ENCODE data around the gene SAMD13.

Gene SAMD13

DNA sequence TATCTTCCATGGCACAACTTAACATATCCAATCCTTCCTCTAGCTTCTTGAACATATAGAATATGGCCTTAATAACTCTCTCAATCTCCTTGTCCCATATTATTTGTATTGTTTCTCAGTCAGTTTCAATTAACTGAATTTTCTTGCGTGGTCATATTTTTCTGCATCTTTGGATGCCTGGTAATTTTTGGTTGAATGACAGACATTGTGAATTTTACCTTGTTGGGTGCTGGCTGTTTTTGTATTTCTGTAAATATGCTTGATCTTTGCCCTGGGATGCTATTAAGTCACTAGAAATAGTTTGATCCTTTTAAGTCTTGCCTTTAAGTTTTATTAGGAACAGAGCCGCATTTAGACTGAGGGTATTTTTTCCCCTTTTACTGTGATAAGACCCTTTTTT is 5.9 kb downstream of the SAMD13 start:
- no CpG with 5 or more reads among the region's 2 CpGs for WGBS, 2 donors (ENCODE audit: extremely low coverage in 2 of 2, insufficient read length in 2 of 2, insufficient replicate concordance in 1 of 2)

DNA sequence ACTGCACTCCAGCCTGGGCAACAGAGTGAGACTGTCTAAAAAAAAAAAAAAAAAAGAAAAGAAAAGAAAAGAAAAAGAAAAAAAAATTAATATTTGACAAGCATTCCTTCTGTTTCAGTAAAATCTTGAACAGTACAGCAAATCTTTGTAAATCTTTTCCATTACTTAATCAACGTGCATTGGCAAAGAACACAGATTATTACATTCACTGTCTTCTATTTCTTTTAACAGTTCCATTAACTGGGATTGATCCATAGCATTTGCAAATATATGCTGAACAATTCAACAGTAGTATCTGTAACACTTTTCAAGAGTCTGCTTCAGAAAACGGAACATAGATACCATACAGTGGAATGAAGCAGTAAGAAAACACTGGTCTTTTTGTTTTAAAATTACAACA is 9.8 kb downstream of the SAMD13 start:
- no peaks in the 10 kb centered on the region for H3K36me3 ChIP-seq (replicated peaks in 1 of 2; ENCODE audit: control insufficient read depth in 2 of 2, insufficient read depth in 2 of 2, low read length in 2 of 2)
- H3K27me3 ChIP-seq (ENCODE audit: control insufficient read depth in 3 of 3, insufficient read depth in 3 of 3, low read depth in 1 of 3, low read length in 3 of 3), result no peaks in the 10 kb centered on the region
- no peak overlapping the region for H3K27ac ChIP-seq (replicated peaks; ENCODE audit: low read length)
- H3K4me3 ChIP-seq (ENCODE audit: low read length in 2 of 2), result no peak overlapping the region
- H2BK15ac ChIP-seq (ENCODE audit: low read length), result no peak overlapping the region
- no peak for DNase-seq (ENCODE audit: low spot score)
- H4K8ac ChIP-seq (ENCODE audit: low read depth, low read length), result no peak overlapping the region
- H2AFZ ChIP-seq (ENCODE audit: low read length), result no peak overlapping the region
- H3K9ac ChIP-seq (ENCODE audit: low read depth, low read length, poor library complexity), result no peak overlapping the region
- H3K4ac ChIP-seq (ENCODE audit: low read length), result no peak overlapping the region
- H3K79me1 ChIP-seq (ENCODE audit: low read depth, low read length), result no peaks in the 10 kb centered on the region
- H3K23ac ChIP-seq (ENCODE audit: low read depth, low read length, poor library complexity), result no peak overlapping the region
- H4K91ac ChIP-seq (ENCODE audit: low read depth, low read length, poor library complexity), result no peak overlapping the region
- no peak overlapping the region for H3K4me2 ChIP-seq (ENCODE audit: insufficient read depth, low read length, poor library complexity, severe bottlenecking)
- H3K14ac ChIP-seq (ENCODE audit: low read length), result no peak overlapping the region
- H2BK12ac ChIP-seq (ENCODE audit: low read length), result no peak overlapping the region
- no peak overlapping the region for H2AK5ac ChIP-seq (ENCODE audit: low read depth, low read length)
- no peaks in the 10 kb centered on the region for H3K4me1 ChIP-seq (ENCODE audit: control insufficient read depth in 2 of 2, insufficient read depth in 1 of 2, low read depth in 1 of 2, low read length in 2 of 2)
- H3K18ac ChIP-seq (ENCODE audit: low read length), result no peak overlapping the region
- H2BK120ac ChIP-seq (ENCODE audit: low read depth, low read length), result no peak overlapping the region
- WGBS, 2 donors (ENCODE audit: extremely low coverage in 2 of 2, insufficient read length in 2 of 2, insufficient replicate concordance in 1 of 2), result no CpG with 5 or more reads among the region's 2 CpGs
- H3K9me3 ChIP-seq (replicated peaks in 1 of 2; ENCODE audit: control insufficient read depth in 2 of 2, insufficient read depth in 1 of 2, low read depth in 1 of 2, low read length in 2 of 2), result peaks cover 0 to 3% of the 10 kb centered on the region in 2 donors
- H2BK5ac ChIP-seq (ENCODE audit: low read length), result no peak overlapping the region

More for the DNA sequence above, 5.9 kb downstream of the SAMD13 start:
- Histone ChIP-seq H4K8ac (ENCODE audit: low read depth, low read length) (no peak overlapping the region), H3K4ac (ENCODE audit: low read length) (no peak overlapping the region), H2BK120ac (ENCODE audit: low read depth, low read length) (no peak overlapping the region), H3K36me3 (replicated peaks in 1 of 2; ENCODE audit: control insufficient read depth in 2 of 2, insufficient read depth in 2 of 2, low read length in 2 of 2) (no peaks in the 10 kb centered on the region), H3K4me3 (ENCODE audit: low read length in 2 of 2) (no peak overlapping the region), H3K4me2 (ENCODE audit: insufficient read depth, low read length, poor library complexity, severe bottlenecking) (no peak overlapping the region), H2BK12ac (ENCODE audit: low read length) (no peak overlapping the region), H4K91ac (ENCODE audit: low read depth, low read length, poor library complexity) (no peak overlapping the region), H2AFZ (ENCODE audit: low read length) (no peak overlapping the region), H3K9me3 (replicated peaks in 1 of 2; ENCODE audit: control insufficient read depth in 2 of 2, insufficient read depth in 1 of 2, low read depth in 1 of 2, low read length in 2 of 2) (no peaks in the 10 kb centered on the region), H3K27ac (replicated peaks; ENCODE audit: low read length) (no peak overlapping the region), H3K9ac (ENCODE audit: low read depth, low read length, poor library complexity) (no peak overlapping the region), H3K18ac (ENCODE audit: low read length) (no peak overlapping the region), H3K14ac (ENCODE audit: low read length) (no peak overlapping the region), H3K23ac (ENCODE audit: low read depth, low read length, poor library complexity) (no peak overlapping the region), H3K4me1 (ENCODE audit: control insufficient read depth in 2 of 2, insufficient read depth in 1 of 2, low read depth in 1 of 2, low read length in 2 of 2) (peaks cover 5 to 10% of the 10 kb centered on the region in 2 donors), H2BK15ac (ENCODE audit: low read length) (no peak overlapping the region), H3K79me1 (ENCODE audit: low read depth, low read length) (no peaks in the 10 kb centered on the region), H2BK5ac (ENCODE audit: low read length) (no peak overlapping the region), H2AK5ac (ENCODE audit: low read depth, low read length) (no peak overlapping the region), H3K27me3 (ENCODE audit: control insufficient read depth in 3 of 3, insufficient read depth in 3 of 3, low read depth in 1 of 3, low read length in 3 of 3) (no peaks in the 10 kb centered on the region)
- no peak for DNase-seq (ENCODE audit: low spot score)

DNA sequence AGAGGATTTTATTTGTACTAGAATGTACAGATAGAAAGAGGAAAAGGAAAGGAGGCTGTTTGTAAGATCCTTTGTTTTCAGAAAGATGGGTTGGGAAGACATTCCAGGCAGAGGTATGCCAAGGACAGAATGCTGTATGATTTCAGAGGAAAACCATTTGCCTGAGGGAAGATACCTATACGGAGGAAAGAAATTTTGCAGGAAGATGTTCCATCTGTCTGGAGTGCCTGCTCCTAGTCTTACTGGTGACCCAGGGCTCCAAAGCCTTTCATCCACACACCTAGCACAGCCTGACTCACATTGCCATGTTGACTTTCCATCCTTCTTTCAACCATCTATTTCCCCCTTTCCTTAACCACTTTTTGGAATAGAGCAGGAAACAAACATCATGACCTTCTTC is 18.2 kb downstream of the SAMD13 start:
- Histone ChIP-seq H4K91ac (ENCODE audit: low read depth, low read length, poor library complexity) (no peak overlapping the region), H2AFZ (ENCODE audit: low read length) (no peak overlapping the region), H3K27ac (replicated peaks; ENCODE audit: low read length) (no peak overlapping the region), H2BK12ac (ENCODE audit: low read length) (no peak overlapping the region), H3K4me2 (ENCODE audit: insufficient read depth, low read length, poor library complexity, severe bottlenecking) (no peak overlapping the region), H3K4ac (ENCODE audit: low read length) (no peak overlapping the region), H3K4me1 (ENCODE audit: control insufficient read depth in 2 of 2, insufficient read depth in 1 of 2, low read depth in 1 of 2, low read length in 2 of 2) (no peaks in the 10 kb centered on the region), H2BK120ac (ENCODE audit: low read depth, low read length) (no peak overlapping the region), H3K36me3 (replicated peaks in 1 of 2; ENCODE audit: control insufficient read depth in 2 of 2, insufficient read depth in 2 of 2, low read length in 2 of 2) (no peaks in the 10 kb centered on the region), H3K79me1 (ENCODE audit: low read depth, low read length) (no peaks in the 10 kb centered on the region), H4K8ac (ENCODE audit: low read depth, low read length) (no peak overlapping the region), H3K18ac (ENCODE audit: low read length) (no peak overlapping the region), H3K23ac (ENCODE audit: low read depth, low read length, poor library complexity) (no peak overlapping the region), H2BK5ac (ENCODE audit: low read length) (no peak overlapping the region), H3K4me3 (ENCODE audit: low read length in 2 of 2) (no peak overlapping the region), H3K9me3 (replicated peaks in 1 of 2; ENCODE audit: control insufficient read depth in 2 of 2, insufficient read depth in 1 of 2, low read depth in 1 of 2, low read length in 2 of 2) (peaks cover 0 to 7% of the 10 kb centered on the region in 2 donors), H3K27me3 (ENCODE audit: control insufficient read depth in 3 of 3, insufficient read depth in 3 of 3, low read depth in 1 of 3, low read length in 3 of 3) (no peaks in the 10 kb centered on the region), H2BK15ac (ENCODE audit: low read length) (no peak overlapping the region), H2AK5ac (ENCODE audit: low read depth, low read length) (no peak overlapping the region), H3K9ac (ENCODE audit: low read depth, low read length, poor library complexity) (no peak overlapping the region), H3K14ac (ENCODE audit: low read length) (no peak overlapping the region)
- WGBS, 2 donors (ENCODE audit: extremely low coverage in 2 of 2, insufficient read length in 2 of 2, insufficient replicate concordance in 1 of 2), result no CpG with 5 or more reads among the region's 1 CpG
- DNase-seq (ENCODE audit: low spot score), result no peak

DNA sequence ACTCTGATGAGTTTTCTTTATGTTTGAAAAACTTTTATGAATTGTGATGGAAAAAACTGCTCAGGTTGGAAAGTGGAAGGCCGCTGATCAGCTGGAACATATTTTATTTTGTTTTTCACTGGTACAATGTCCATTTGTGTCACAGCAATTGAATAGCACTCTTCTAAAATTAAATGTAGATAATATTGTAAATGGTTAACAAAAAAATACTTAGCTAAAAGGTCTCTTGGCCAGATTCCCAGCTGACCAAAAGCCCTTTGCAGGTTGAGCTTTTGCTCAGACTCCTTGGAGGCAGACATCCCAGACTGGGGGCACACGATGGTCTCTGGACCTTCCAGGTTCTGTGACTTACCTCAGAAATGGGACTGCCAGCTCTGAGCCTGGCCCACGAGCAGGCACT is 26.3 kb downstream of the SAMD13 start:
- no peaks in the 10 kb centered on the region for H3K9me3 ChIP-seq (replicated peaks in 1 of 2; ENCODE audit: control insufficient read depth in 2 of 2, insufficient read depth in 1 of 2, low read depth in 1 of 2, low read length in 2 of 2)
- no peak overlapping the region for H3K23ac ChIP-seq (ENCODE audit: low read depth, low read length, poor library complexity)
- no peak overlapping the region for H3K4ac ChIP-seq (ENCODE audit: low read length)
- no peak overlapping the region for H4K91ac ChIP-seq (ENCODE audit: low read depth, low read length, poor library complexity)
- no peaks in the 10 kb centered on the region for H3K27me3 ChIP-seq (ENCODE audit: control insufficient read depth in 3 of 3, insufficient read depth in 3 of 3, low read depth in 1 of 3, low read length in 3 of 3)
- H3K18ac ChIP-seq (ENCODE audit: low read length), result no peak overlapping the region
- no peak overlapping the region for H2BK15ac ChIP-seq (ENCODE audit: low read length)
- H2BK5ac ChIP-seq (ENCODE audit: low read length), result no peak overlapping the region
- H3K14ac ChIP-seq (ENCODE audit: low read length), result no peak overlapping the region
- H3K36me3 ChIP-seq (replicated peaks in 1 of 2; ENCODE audit: control insufficient read depth in 2 of 2, insufficient read depth in 2 of 2, low read length in 2 of 2), result no peaks in the 10 kb centered on the region
- no peak overlapping the region for H3K9ac ChIP-seq (ENCODE audit: low read depth, low read length, poor library complexity)
- no peak overlapping the region for H3K4me3 ChIP-seq (ENCODE audit: low read length in 2 of 2)
- no peak overlapping the region for H3K27ac ChIP-seq (replicated peaks; ENCODE audit: low read length)
- H3K4me1 ChIP-seq (ENCODE audit: control insufficient read depth in 2 of 2, insufficient read depth in 1 of 2, low read depth in 1 of 2, low read length in 2 of 2), result peaks cover 0 to 5% of the 10 kb centered on the region in 2 donors
- H3K4me2 ChIP-seq (ENCODE audit: insufficient read depth, low read length, poor library complexity, severe bottlenecking), result no peak overlapping the region
- WGBS, 2 donors (ENCODE audit: extremely low coverage in 2 of 2, insufficient read length in 2 of 2, insufficient replicate concordance in 1 of 2), result no CpG with 5 or more reads among the region's 3 CpGs
- no peak for DNase-seq (ENCODE audit: low spot score)
- no peak overlapping the region for H2AK5ac ChIP-seq (ENCODE audit: low read depth, low read length)
- no peak overlapping the region for H2BK12ac ChIP-seq (ENCODE audit: low read length)
- H3K79me1 ChIP-seq (ENCODE audit: low read depth, low read length), result no peaks in the 10 kb centered on the region
- H4K8ac ChIP-seq (ENCODE audit: low read depth, low read length), result no peak overlapping the region
- no peak overlapping the region for H2BK120ac ChIP-seq (ENCODE audit: low read depth, low read length)
- H2AFZ ChIP-seq (ENCODE audit: low read length), result no peak overlapping the region

Data from neuronal stem cell (in vitro differentiated cells).